ENCODE measurements around the gene CDC20B. TPM values are rescaled to one million over a fixed set of nuclear protein-coding genes. Genes with fewer than 3 reads are reported as not detected.

Gene CDC20B
- total and polyA plus RNA-seq, 2 donors from 2014 or later = 0.88 TPM; not detected in 1

- Histone ChIP-seq H3K36me3 (ENCODE audit: control insufficient read depth in 2 of 3, insufficient read depth in 3 of 3, low read length in 3 of 3) (no peaks in the 10 kb centered on the region), H3K4me3 (ENCODE audit: low read length in 3 of 3) (no peak overlapping the region), H3K9ac (ENCODE audit: low read length in 3 of 3) (no peak overlapping the region), H3K27ac (ENCODE audit: low read depth in 2 of 2, low read length in 2 of 2) (no peak overlapping the region), H3K27me3 (ENCODE audit: control insufficient read depth, insufficient read depth, low read length) (no peaks in the 10 kb centered on the region), H3K4me1 (ENCODE audit: control insufficient read depth in 2 of 3, insufficient read depth in 2 of 3, low read depth in 1 of 3, low read length in 3 of 3) (no peaks in the 10 kb centered on the region), H3K9me3 (ENCODE audit: control insufficient read depth in 2 of 3, insufficient read depth in 1 of 3, low read length in 3 of 3) (no peaks in the 10 kb centered on the region)
- no peak for FAIRE-seq
- intact Hi-C loops (cut with DNase I) = loop anchor here (10.0 kb wide), 1 partner anchor 179 kb away; no protein-coding TSS in a partner anchor
- TF ChIP-seq, protein P1, sequence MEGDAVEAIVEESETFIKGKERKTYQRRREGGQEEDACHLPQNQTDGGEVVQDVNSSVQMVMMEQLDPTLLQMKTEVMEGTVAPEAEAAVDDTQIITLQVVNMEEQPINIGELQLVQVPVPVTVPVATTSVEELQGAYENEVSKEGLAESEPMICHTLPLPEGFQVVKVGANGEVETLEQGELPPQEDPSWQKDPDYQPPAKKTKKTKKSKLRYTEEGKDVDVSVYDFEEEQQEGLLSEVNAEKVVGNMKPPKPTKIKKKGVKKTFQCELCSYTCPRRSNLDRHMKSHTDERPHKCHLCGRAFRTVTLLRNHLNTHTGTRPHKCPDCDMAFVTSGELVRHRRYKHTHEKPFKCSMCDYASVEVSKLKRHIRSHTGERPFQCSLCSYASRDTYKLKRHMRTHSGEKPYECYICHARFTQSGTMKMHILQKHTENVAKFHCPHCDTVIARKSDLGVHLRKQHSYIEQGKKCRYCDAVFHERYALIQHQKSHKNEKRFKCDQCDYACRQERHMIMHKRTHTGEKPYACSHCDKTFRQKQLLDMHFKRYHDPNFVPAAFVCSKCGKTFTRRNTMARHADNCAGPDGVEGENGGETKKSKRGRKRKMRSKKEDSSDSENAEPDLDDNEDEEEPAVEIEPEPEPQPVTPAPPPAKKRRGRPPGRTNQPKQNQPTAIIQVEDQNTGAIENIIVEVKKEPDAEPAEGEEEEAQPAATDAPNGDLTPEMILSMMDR (IDR thresholded peaks at IDR 0.05; ENCODE audit: borderline replicate concordance, extremely low read depth, insufficient read depth) = no peak
- no peak for DNase-seq
Measured at GRCh38 chr5:55134053-55134722, 38.8 kb downstream of the CDC20B start.

DNA sequence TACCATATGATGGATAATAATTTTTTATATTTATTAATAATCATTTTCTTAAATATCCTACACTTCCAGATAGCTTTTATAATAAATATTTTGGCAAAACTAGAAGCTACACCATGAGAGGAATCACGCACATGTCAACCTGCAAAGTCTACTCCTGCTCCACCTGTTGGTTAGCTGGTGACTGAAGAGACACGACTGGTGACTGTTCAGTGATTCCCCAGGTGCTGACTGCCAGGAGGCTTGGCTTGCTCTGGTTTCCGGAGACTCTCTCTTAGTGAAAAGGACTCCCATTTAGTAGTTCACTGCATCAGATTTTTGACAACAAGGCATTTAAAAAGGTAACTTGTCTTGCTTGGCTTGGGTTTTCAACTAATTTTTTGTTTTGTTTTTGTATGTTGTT lies 49.6 kb downstream of the CDC20B start:
- Histone ChIP-seq H3K36me3 (ENCODE audit: control insufficient read depth in 2 of 3, insufficient read depth in 3 of 3, low read length in 3 of 3) (no peaks in the 10 kb centered on the region), H3K9ac (ENCODE audit: low read length in 3 of 3) (no peak overlapping the region), H3K27ac (ENCODE audit: low read depth in 2 of 2, low read length in 2 of 2) (no peak overlapping the region), H3K4me3 (ENCODE audit: low read length in 3 of 3) (no peak overlapping the region), H3K27me3 (ENCODE audit: control insufficient read depth, insufficient read depth, low read length) (no peaks in the 10 kb centered on the region), H3K4me1 (ENCODE audit: control insufficient read depth in 2 of 3, insufficient read depth in 2 of 3, low read depth in 1 of 3, low read length in 3 of 3) (no peaks in the 10 kb centered on the region), H3K9me3 (ENCODE audit: control insufficient read depth in 2 of 3, insufficient read depth in 1 of 3, low read length in 3 of 3) (no peaks in the 10 kb centered on the region)
- intact Hi-C loops (cut with DNase I) = no loop called here
- DNase-seq (no peak), FAIRE-seq (no peak)
- TF ChIP-seq, protein P1 (IDR thresholded peaks at IDR 0.05; ENCODE audit: borderline replicate concordance, extremely low read depth, insufficient read depth) = no peak

- Histone ChIP-seq H3K4me1 (ENCODE audit: control insufficient read depth in 2 of 3, insufficient read depth in 2 of 3, low read depth in 1 of 3, low read length in 3 of 3) (no peaks in the 10 kb centered on the region), H3K9me3 (ENCODE audit: control insufficient read depth in 2 of 3, insufficient read depth in 1 of 3, low read length in 3 of 3) (no peaks in the 10 kb centered on the region), H3K9ac (ENCODE audit: low read length in 3 of 3) (no peak overlapping the region), H3K36me3 (ENCODE audit: control insufficient read depth in 2 of 3, insufficient read depth in 3 of 3, low read length in 3 of 3) (no peaks in the 10 kb centered on the region), H3K4me3 (ENCODE audit: low read length in 3 of 3) (no peak overlapping the region), H3K27ac (ENCODE audit: low read depth in 2 of 2, low read length in 2 of 2) (no peak overlapping the region), H3K27me3 (ENCODE audit: control insufficient read depth, insufficient read depth, low read length) (no peaks in the 10 kb centered on the region)
- FAIRE-seq (no peak), DNase-seq (no peak)
- TF ChIP-seq, protein P1 (IDR thresholded peaks at IDR 0.05; ENCODE audit: borderline replicate concordance, extremely low read depth, insufficient read depth) = no peak
- intact Hi-C loops (cut with DNase I) = no loop called here
Measured at GRCh38 chr5:55114061-55114460, 58.9 kb downstream of the CDC20B start.

- TF ChIP-seq, protein P1 (IDR thresholded peaks at IDR 0.05; ENCODE audit: borderline replicate concordance, extremely low read depth, insufficient read depth) = no peak
- H3K9me3 ChIP-seq (ENCODE audit: control insufficient read depth in 2 of 3, insufficient read depth in 1 of 3, low read length in 3 of 3) = no peaks in the 10 kb centered on the region
- H3K4me3 ChIP-seq (ENCODE audit: low read length in 3 of 3) = no peak overlapping the region
- no peaks in the 10 kb centered on the region for H3K36me3 ChIP-seq (ENCODE audit: control insufficient read depth in 2 of 3, insufficient read depth in 3 of 3, low read length in 3 of 3)
- H3K27ac ChIP-seq (ENCODE audit: low read depth in 2 of 2, low read length in 2 of 2) = no peak overlapping the region
- FAIRE-seq (no peak), DNase-seq (no peak)
- H3K27me3 ChIP-seq (ENCODE audit: control insufficient read depth, insufficient read depth, low read length) = no peaks in the 10 kb centered on the region
- no peaks in the 10 kb centered on the region for H3K4me1 ChIP-seq (ENCODE audit: control insufficient read depth in 2 of 3, insufficient read depth in 2 of 3, low read depth in 1 of 3, low read length in 3 of 3)
- H3K9ac ChIP-seq (ENCODE audit: low read length in 3 of 3) = no peak overlapping the region
- intact Hi-C loops (cut with DNase I) = no loop called here
Measured at GRCh38 chr5:55113327-55113726, 59.6 kb downstream of the CDC20B start.
